K562 (cell line): ENCODE data around the gene SLC34A3. TPM values are rescaled to one million over a fixed set of nuclear protein-coding genes. Genes with fewer than 3 reads are reported as not detected.
A peak's percentile ranks its signal among the peaks of the same experiment; 100 is the strongest.

Experiments used
- CBFA2T2 ChIP-seq: fragments of 450-650 bp; conservative IDR thresholded peaks from 2 replicates; pipeline ENCODE4 v1.6.1; 2017; ENCODE audit warnings: mild to moderate bottlenecking
- DMBX1 ChIP-seq: fragments of 250-450 bp; sonication (Bioruptor Pico); IDR thresholded peaks from 2 replicates; pipeline ENCODE4 v1.8.0; 2022; ENCODE audit warnings: inconsistent platforms, mild to moderate bottlenecking, moderate library complexity, borderline replicate concordance
- EP300 ChIP-seq: IDR thresholded peaks from 2 replicates; pipeline ENCODE4 v1.6.1; 2012; ENCODE audit warnings: low read length, improper control_type of control experiment
- FOXM1 ChIP-seq, 2 experiments: fragments of 450-650 bp in 1 of 2; sonication (generic) in 1 of 2; formaldehyde crosslinking in 1 of 2; IDR thresholded peaks; 2 replicates each; pipeline versions ENCODE4 v1.6.1 to v1.9.0; 2017 to 2022; ENCODE audit warnings: low read depth in 2 of 2, mild to moderate bottlenecking in 2 of 2, missing genetic modification reagents in 1 of 2, moderate library complexity in 1 of 2
- GATA2 ChIP-seq: sonication (generic); formaldehyde crosslinking; IDR thresholded peaks from 2 replicates; pipeline ENCODE4 v1.4.0; 2020; ENCODE audit warnings: mild to moderate bottlenecking, missing genetic modification reagents
- HMGXB4 ChIP-seq: sonication (generic); formaldehyde crosslinking; IDR thresholded peaks from 2 replicates; pipeline ENCODE4 v1.8.1; 2023; ENCODE audit warnings: mild to moderate bottlenecking, missing genetic modification reagents
- KAT7 ChIP-seq: sonication (generic); formaldehyde crosslinking; IDR thresholded peaks from 2 replicates; pipeline ENCODE4 v1.8.0; 2022; ENCODE audit warnings: missing genetic modification reagents, mild to moderate bottlenecking, borderline replicate concordance
- PCBP1 ChIP-seq: fragments of 200-400 bp; formaldehyde crosslinking; IDR thresholded peaks from 2 replicates; pipeline ENCODE4 v1.6.1; 2018; ENCODE audit warnings: mild to moderate bottlenecking, low read depth, low read length; ENCODE audit not compliant: poor library complexity, severe bottlenecking
- PCBP2 ChIP-seq: fragments of 200-400 bp; formaldehyde crosslinking; IDR thresholded peaks from 2 replicates; pipeline ENCODE4 v1.6.1; 2018; ENCODE audit warnings: low read length, low read depth, mild to moderate bottlenecking, moderate library complexity; ENCODE audit not compliant: poor library complexity, severe bottlenecking
- RAD21 ChIP-seq, 2 experiments: fragments of 250-450 bp in 1 of 2; fragments of 450-650 bp in 1 of 2; sonication (Bioruptor Pico) in 1 of 2; formaldehyde crosslinking in 1 of 2; IDR thresholded peaks in 1 of 2; conservative IDR thresholded peaks in 1 of 2; 2 replicates each; pipeline versions ENCODE4 v1.4.0 to v1.8.0; 2020 to 2022; ENCODE audit warnings: mild to moderate bottlenecking in 2 of 2, moderate library complexity in 1 of 2
- RAD51 ChIP-seq: fragments of 450-650 bp; IDR thresholded peaks from 2 replicates; pipeline ENCODE4 v1.7.1; 2016; ENCODE audit warnings: low read depth, mild to moderate bottlenecking, borderline replicate concordance
- STAT6 ChIP-seq: sonication (generic); formaldehyde crosslinking; IDR thresholded peaks from 2 replicates; pipeline ENCODE4 v1.8.1; 2023; ENCODE audit warnings: mild to moderate bottlenecking, missing genetic modification reagents
- TCF3 ChIP-seq: sonication (generic); formaldehyde crosslinking; IDR thresholded peaks from 2 replicates; pipeline ENCODE4 v1.4.0; 2020; ENCODE audit warnings: mild to moderate bottlenecking, missing genetic modification reagents
- TOE1 ChIP-seq, 2 experiments: fragments of 450-650 bp in 1 of 2; sonication (generic) in 1 of 2; formaldehyde crosslinking in 1 of 2; IDR thresholded peaks; 2 replicates each; pipeline versions ENCODE4 v1.7.1 to v1.8.0; 2016 to 2022; ENCODE audit warnings: borderline replicate concordance in 2 of 2, mild to moderate bottlenecking in 2 of 2, antibody characterized with exemption in 1 of 2, inconsistent platforms in 1 of 2, low read depth in 1 of 2, missing genetic modification reagents in 1 of 2, moderate library complexity in 1 of 2
- ZBTB17 ChIP-seq: fragments of 450-650 bp; formaldehyde crosslinking; IDR thresholded peaks from 2 replicates; pipeline ENCODE4 v1.4.0; 2020; ENCODE audit warnings: mild to moderate bottlenecking
- ZEB2 ChIP-seq: fragments of 450-650 bp; IDR thresholded peaks from 2 replicates; pipeline ENCODE4 v1.6.1; 2016
- ZFP30 ChIP-seq: fragments of 250-450 bp; sonication (Bioruptor Pico); IDR thresholded peaks from 2 replicates; pipeline ENCODE4 v1.8.0; 2022; ENCODE audit warnings: moderate library complexity, mild to moderate bottlenecking, inconsistent platforms, borderline replicate concordance
- ZNF699 ChIP-seq: fragments of 250-450 bp; sonication (Bioruptor Pico); IDR thresholded peaks from 2 replicates; pipeline ENCODE4 v1.8.0; 2021; ENCODE audit warnings: mild to moderate bottlenecking, moderate library complexity; ENCODE audit not compliant: insufficient replicate concordance
- ZNF740 ChIP-seq, 3 experiments: fragments of 200-800 bp in 1 of 3; sonication (Bioruptor generic) in 1 of 3; sonication (generic) in 1 of 3; formaldehyde crosslinking in 1 of 3; IDR thresholded peaks; 2 replicates each; pipeline versions ENCODE4 v1.6.1 to v1.8.0; 2016 to 2022; ENCODE audit warnings: mild to moderate bottlenecking in 2 of 3, missing compliant biosample characterization in 2 of 3, missing genetic modification characterization in 2 of 3, missing genetic modification reagents in 1 of 3
- polyA plus RNA-seq, 8 experiments: library from polyadenylated mRNA; depleted of rRNA in 4 of 8; stranded (reverse) in 5 of 8; unstranded in 3 of 8; fragments of >200 nt; fragmentation: Nextera tagmentation in 2 of 8; fragmentation: Illumina TruSeq in 1 of 8; extraction: Ambion mirVana in 2 of 8; extraction: Trizol in 1 of 8; gene quantifications; 2 replicates each; pipeline versions ENCODE4 v1.2.1 to v1.2.3, GENCODE V29; 2011 to 2014; ENCODE audit warnings: inconsistent platforms in 1 of 8, missing spikeins in 1 of 8
- total RNA-seq, 7 experiments: library from RNA; depleted of rRNA in 6 of 7; stranded (reverse); fragments of >200 nt in 6 of 7; fragmentation: Illumina TruSeq in 2 of 7; extraction: Trizol in 2 of 7; gene quantifications; 2 replicates each; pipeline versions ENCODE4 v1.2.1 to v1.2.3, GENCODE V29; 2011 to 2021; ENCODE audit warnings: low replicate concordance in 1 of 7

Gene SLC34A3
- total and polyA plus RNA-seq, 9 of the 15 experiments (the other 6 are each of a cell fraction or from before 2014, with no cell fraction given) = not detected

- 0 out of 2 replicates have a peak, but pooled peaks have one; percentile 13 for TF ChIP-seq ZBTB17 (CRISPR knock-in tag)
- TF ChIP-seq ZEB2 = peak; percentile 45; the same call in 1 of the 2 replicates
- 0 out of 2 replicates have a peak, but pooled peaks have one; percentile 61 for TF ChIP-seq KAT7 (CRISPR knock-in tag)
- no peak for TF ChIP-seq PCBP2
- no peak for TF ChIP-seq ZNF699
- TF ChIP-seq PCBP1 = peak; percentile 95
- peak; percentile 96 for TF ChIP-seq ZNF740 (CRISPR knock-in tag; IDR thresholded peaks at IDR 0.05)
- TF ChIP-seq ZNF740 (tag; IDR thresholded peaks at IDR 0.05) = peak in 1 of 2 experiments; percentile 89; a peak in 2 of 4 replicates
- TF ChIP-seq GATA2 (CRISPR knock-in tag) = peak; percentile 89
- TF ChIP-seq RAD51 = peak; percentile 78
- peak; percentile 64 for TF ChIP-seq EP300
- TF ChIP-seq HMGXB4 = peak; percentile 43
- TF ChIP-seq RAD21 (CRISPR knock-in tag; conservative IDR thresholded peaks at IDR 0.05 in 1 of 2, IDR thresholded peaks at IDR 0.05 in 1 of 2) = peak; percentile 96
- peak; percentile 87 for TF ChIP-seq CBFA2T2
- 0 out of 2 replicates have a peak, but pooled peaks have one; percentile 76 for TF ChIP-seq STAT6
- peak; percentile 67 for TF ChIP-seq FOXM1 (IDR thresholded peaks at IDR 0.05; ENCODE audit: low read depth)
- TF ChIP-seq FOXM1 (CRISPR knock-in tag; IDR thresholded peaks at IDR 0.05; ENCODE audit: low read depth) = peak; percentile 64; the same call in 1 of the 2 replicates
- peak; percentile 85; the same call in 1 of the 2 replicates for TF ChIP-seq TOE1 (IDR thresholded peaks at IDR 0.05; ENCODE audit: borderline replicate concordance)
- TF ChIP-seq TOE1 (CRISPR knock-in tag; IDR thresholded peaks at IDR 0.05; ENCODE audit: borderline replicate concordance, low read depth) = no peak
- TF ChIP-seq DMBX1 (CRISPR knock-in tag) = no peak
- peak; percentile 91 for TF ChIP-seq TCF3
- no peak for TF ChIP-seq ZFP30 (CRISPR knock-in tag)
Measured at GRCh38 chr9:137236238-137236935, 5.7 kb downstream of the SLC34A3 start (continued).
